ENCODE measurements around the gene GRK7. TPM values are rescaled to one million over a fixed set of nuclear protein-coding genes. Genes with fewer than 3 reads are reported as not detected.

The GRK7 gene
- total RNA-seq, 4 donors from 2014 or later, result 0.16 TPM; not detected in 3

DNA sequence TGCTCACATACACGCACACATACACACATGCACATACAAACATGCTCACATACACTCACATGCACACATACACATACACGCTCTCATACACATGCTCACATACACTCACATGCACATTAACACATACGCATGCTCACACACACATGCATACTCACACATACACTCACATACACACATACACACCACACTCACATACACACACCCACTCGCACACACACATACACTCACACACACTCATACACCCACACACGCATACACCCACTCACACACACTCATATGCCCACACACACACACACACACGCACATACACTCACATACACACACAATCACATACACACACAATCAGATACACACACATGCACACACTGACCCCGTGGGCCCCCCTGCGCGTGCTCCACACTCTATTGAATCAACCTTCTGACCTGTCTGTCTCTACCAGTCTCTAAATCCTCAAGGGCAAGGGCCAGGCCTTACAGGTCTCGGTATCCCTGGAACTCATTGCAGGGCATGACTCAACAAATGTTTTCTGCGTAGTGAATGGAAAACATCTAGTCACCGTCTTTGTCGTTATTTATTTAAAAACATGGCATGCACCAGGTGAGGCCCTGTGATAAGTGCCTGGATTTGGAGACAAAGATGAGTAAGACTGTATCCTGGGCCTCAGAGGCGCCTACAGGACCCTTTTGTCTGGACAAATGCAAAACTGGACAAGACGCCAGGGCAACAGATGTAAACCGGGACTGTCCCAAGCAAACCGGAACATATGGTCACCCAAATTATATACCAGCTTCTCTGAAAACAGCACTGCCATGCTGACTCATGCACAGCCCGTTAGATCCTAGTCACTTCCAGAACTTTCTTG is 41.8 kb downstream of the GRK7 start:
- no peak for TF ChIP-seq POLR2A (IDR thresholded peaks at IDR 0.05)
- no peak for TF ChIP-seq POLR2AphosphoS5 (IDR thresholded peaks at IDR 0.05)
- TF ChIP-seq, protein P1, sequence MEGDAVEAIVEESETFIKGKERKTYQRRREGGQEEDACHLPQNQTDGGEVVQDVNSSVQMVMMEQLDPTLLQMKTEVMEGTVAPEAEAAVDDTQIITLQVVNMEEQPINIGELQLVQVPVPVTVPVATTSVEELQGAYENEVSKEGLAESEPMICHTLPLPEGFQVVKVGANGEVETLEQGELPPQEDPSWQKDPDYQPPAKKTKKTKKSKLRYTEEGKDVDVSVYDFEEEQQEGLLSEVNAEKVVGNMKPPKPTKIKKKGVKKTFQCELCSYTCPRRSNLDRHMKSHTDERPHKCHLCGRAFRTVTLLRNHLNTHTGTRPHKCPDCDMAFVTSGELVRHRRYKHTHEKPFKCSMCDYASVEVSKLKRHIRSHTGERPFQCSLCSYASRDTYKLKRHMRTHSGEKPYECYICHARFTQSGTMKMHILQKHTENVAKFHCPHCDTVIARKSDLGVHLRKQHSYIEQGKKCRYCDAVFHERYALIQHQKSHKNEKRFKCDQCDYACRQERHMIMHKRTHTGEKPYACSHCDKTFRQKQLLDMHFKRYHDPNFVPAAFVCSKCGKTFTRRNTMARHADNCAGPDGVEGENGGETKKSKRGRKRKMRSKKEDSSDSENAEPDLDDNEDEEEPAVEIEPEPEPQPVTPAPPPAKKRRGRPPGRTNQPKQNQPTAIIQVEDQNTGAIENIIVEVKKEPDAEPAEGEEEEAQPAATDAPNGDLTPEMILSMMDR (IDR thresholded peaks at IDR 0.05), result no peak
- no peak for TF ChIP-seq EP300 (IDR thresholded peaks at IDR 0.05; ENCODE audit: low read depth)
- Histone ChIP-seq H3K36me3 (no peaks in the 10 kb centered on the region), H3K4me3 (no peak overlapping the region), H3K9me3 (no peaks in the 10 kb centered on the region), H3K27ac (no peak overlapping the region), H3K27me3 (no peaks in the 10 kb centered on the region), H3K4me1 (no peaks in the 10 kb centered on the region)
- no peak for DNase-seq
- WGBS, 2 donors (ENCODE audit: low coverage in 1 of 2), result 92 to 97% methylated on average over 6 to 18 of the region's 18 CpGs
- intact Hi-C loops (cut with DNase I; ENCODE audit: low total_unique reads) (no loop called here), in situ Hi-C loops (cut with MboI; ENCODE audit: low pct_ligation_motif_present in 1 of 4, low pct_unique_long_range_greater_than_20kb in 1 of 4, low sequenced_read_pairs in 3 of 4) (no loop called here)

DNA sequence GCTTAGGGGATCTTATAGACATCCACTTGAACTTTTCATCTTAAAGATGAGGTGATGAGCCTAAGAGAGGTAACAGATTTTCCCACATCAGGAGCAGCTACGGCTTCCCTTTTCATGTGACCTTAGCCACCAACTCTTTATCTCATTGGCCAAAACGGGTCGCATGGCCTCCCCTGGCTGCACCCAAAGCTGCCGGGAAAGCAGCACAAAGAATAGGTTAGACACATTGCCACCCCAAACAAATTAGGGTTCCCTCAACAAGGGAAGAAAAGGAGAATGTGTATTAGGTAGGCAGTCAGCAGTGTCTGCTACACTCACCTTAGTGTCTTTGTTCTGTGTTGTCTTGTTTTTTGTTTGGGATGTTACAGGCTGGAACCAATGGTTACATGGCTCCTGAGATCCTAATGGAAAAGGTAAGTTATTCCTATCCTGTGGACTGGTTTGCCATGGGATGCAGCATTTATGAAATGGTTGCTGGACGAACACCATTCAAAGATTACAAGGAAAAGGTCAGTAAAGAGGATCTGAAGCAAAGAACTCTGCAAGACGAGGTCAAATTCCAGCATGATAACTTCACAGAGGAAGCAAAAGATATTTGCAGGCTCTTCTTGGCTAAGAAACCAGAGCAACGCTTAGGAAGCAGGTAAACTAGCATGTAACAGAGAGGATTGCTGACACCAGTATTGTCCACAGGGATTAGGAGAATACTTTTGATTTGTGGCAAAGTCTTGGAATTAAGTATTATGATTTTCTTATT is 44.2 kb downstream of the GRK7 start:
- Histone ChIP-seq H3K27me3 (no peaks in the 10 kb centered on the region), H3K4me1 (no peaks in the 10 kb centered on the region), H3K4me3 (no peak overlapping the region), H3K9me3 (no peaks in the 10 kb centered on the region), H3K36me3 (no peaks in the 10 kb centered on the region), H3K27ac (no peak overlapping the region)
- in situ Hi-C loops (cut with MboI; ENCODE audit: low pct_ligation_motif_present in 1 of 4, low pct_unique_long_range_greater_than_20kb in 1 of 4, low sequenced_read_pairs in 3 of 4), result no loop called here
- DNase-seq, result no peak
- intact Hi-C loops (cut with DNase I; ENCODE audit: low total_unique reads), result no loop called here
- TF ChIP-seq, protein P1 (IDR thresholded peaks at IDR 0.05), result no peak
- TF ChIP-seq POLR2AphosphoS5 (IDR thresholded peaks at IDR 0.05) (no peak), POLR2A (IDR thresholded peaks at IDR 0.05) (no peak), EP300 (IDR thresholded peaks at IDR 0.05; ENCODE audit: low read depth) (no peak)
- 72 to 75% methylated on average over 4 to 7 of the region's 7 CpGs for WGBS, 2 donors (ENCODE audit: low coverage in 1 of 2)

DNA sequence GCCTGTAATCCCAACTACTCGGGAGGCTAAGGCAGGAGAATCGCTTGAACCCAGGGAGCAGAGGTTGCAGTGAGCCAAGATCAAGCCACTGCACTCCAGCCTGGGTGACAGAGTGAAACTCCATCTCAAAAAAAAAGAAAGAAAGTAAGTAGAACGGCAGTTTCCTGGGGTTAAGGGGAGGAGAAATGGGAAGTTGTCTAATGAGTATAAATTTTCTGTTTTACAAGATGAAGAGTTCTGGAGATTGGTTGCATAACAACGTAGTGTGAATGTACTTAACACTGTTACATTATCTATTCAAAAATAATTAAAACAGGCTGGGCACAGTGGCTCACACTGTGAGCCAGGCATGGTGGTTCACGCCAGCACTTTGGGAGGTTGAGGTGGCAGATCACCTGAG is 45.4 kb downstream of the GRK7 start:
- Histone ChIP-seq H3K27ac (no peak overlapping the region), H3K36me3 (no peaks in the 10 kb centered on the region), H3K4me1 (no peaks in the 10 kb centered on the region), H3K4me3 (no peak overlapping the region), H3K9me3 (no peaks in the 10 kb centered on the region), H3K27me3 (no peaks in the 10 kb centered on the region)
- 73 to 75% methylated on average over 3 to 5 of the region's 5 CpGs for WGBS, 2 donors (ENCODE audit: low coverage in 1 of 2)
- no peak for DNase-seq
- in situ Hi-C loops (cut with MboI; ENCODE audit: low pct_ligation_motif_present in 1 of 4, low pct_unique_long_range_greater_than_20kb in 1 of 4, low sequenced_read_pairs in 3 of 4), result no loop called here
- intact Hi-C loops (cut with DNase I; ENCODE audit: low total_unique reads), result no loop called here
- TF ChIP-seq, protein P1 (IDR thresholded peaks at IDR 0.05), result no peak
- no peak for TF ChIP-seq POLR2A (IDR thresholded peaks at IDR 0.05)
- no peak for TF ChIP-seq POLR2AphosphoS5 (IDR thresholded peaks at IDR 0.05)
- TF ChIP-seq EP300 (IDR thresholded peaks at IDR 0.05; ENCODE audit: low read depth), result no peak

DNA sequence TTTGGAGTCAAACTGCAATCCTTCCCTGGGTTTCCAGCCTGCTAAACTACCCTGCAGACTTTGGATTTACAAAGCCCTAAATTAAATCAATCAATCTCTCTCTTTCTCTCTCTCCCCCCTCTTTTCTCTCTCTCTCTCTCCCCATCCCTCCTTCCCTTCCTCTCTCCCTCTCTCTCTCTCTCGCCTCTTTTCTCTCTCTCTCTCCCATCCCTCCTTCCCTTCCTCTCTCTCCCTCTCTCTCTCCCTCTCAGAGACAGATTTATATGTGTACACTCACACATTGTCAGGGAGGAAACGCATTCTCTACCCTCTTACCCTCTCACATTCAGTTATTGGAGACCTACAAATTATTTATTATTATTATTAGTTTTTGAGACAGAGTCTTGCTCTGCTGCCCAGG is 47.0 kb downstream of the GRK7 start:
- TF ChIP-seq POLR2AphosphoS5 (IDR thresholded peaks at IDR 0.05) (no peak), POLR2A (IDR thresholded peaks at IDR 0.05) (no peak), EP300 (IDR thresholded peaks at IDR 0.05; ENCODE audit: low read depth) (no peak)
- TF ChIP-seq, protein P1 (IDR thresholded peaks at IDR 0.05), result no peak
- H3K4me1 ChIP-seq, result no peaks in the 10 kb centered on the region
- no peak overlapping the region for H3K27ac ChIP-seq
- H3K36me3 ChIP-seq, result no peaks in the 10 kb centered on the region
- no peaks in the 10 kb centered on the region for H3K9me3 ChIP-seq
- no peaks in the 10 kb centered on the region for H3K27me3 ChIP-seq
- in situ Hi-C loops (cut with MboI; ENCODE audit: low pct_ligation_motif_present in 1 of 4, low pct_unique_long_range_greater_than_20kb in 1 of 4, low sequenced_read_pairs in 3 of 4) (no loop called here), intact Hi-C loops (cut with DNase I; ENCODE audit: low total_unique reads) (no loop called here)
- WGBS, 2 donors (ENCODE audit: low coverage in 1 of 2), result 91 to 100% methylated on average over 2 of the region's 2 CpGs
- DNase-seq, result no peak
- H3K4me3 ChIP-seq, result no peak overlapping the region

All from transverse colon (tissue), 4 donors.